ENCODE measurements around the gene CEP55. TPM values are rescaled to one million over a fixed set of nuclear protein-coding genes. Genes with fewer than 3 reads are reported as not detected.

The CEP55 gene
- total and polyA plus RNA-seq, 2 donors (not counting 1 experiment from before 2014, with no cell fraction given) = 16.1 to 19.0 TPM

- Histone ChIP-seq H3K27me3 (ENCODE audit: control insufficient read depth, insufficient read depth, low read length) (no peaks in the 10 kb centered on the region), H3K27ac (ENCODE audit: insufficient read depth, low read length) (no peak overlapping the region), H3K79me2 (ENCODE audit: control insufficient read depth, insufficient read depth, low read length) (peaks cover 25% of the 10 kb centered on the region), H3K9me3 (ENCODE audit: control insufficient read depth, insufficient read depth, low read depth, low read length) (no peaks in the 10 kb centered on the region), H3K36me3 (ENCODE audit: control insufficient read depth, insufficient read depth, low read length) (no peaks in the 10 kb centered on the region), H3K4me3 (replicated peaks in 1 of 4; ENCODE audit: control extremely low read depth in 1 of 4, insufficient read depth in 1 of 4, low read depth in 3 of 4, low read length in 4 of 4) (no peak overlapping the region), H3K4me1 (ENCODE audit: control insufficient read depth, extremely low read depth, insufficient read depth, low read length) (peaks cover 2% of the 10 kb centered on the region), H3K4me2 (ENCODE audit: extremely low read depth, insufficient read depth, low read length) (no peak overlapping the region), H3K9ac (ENCODE audit: insufficient read depth, low read length) (no peak overlapping the region), H2AFZ (ENCODE audit: low read length) (no peak overlapping the region), H4K20me1 (ENCODE audit: control insufficient read depth, extremely low read depth, insufficient read depth, low read length) (no peaks in the 10 kb centered on the region)
- DNase-seq (ENCODE audit: low read depth in 2 of 2) = no peak
- TF ChIP-seq EZH2 (IDR thresholded peaks at IDR 0.05; ENCODE audit: low read length, missing control alignments) (no peak), CTCF (conservative IDR thresholded peaks at IDR 0.05 in 1 of 2, IDR thresholded peaks at IDR 0.05 in 1 of 2; ENCODE audit: low read depth in 1 of 2, low read length in 2 of 2) (no peak)
Observed at GRCh38 chr10:93494494-93494893, 1.9 kb upstream of the CEP55 start.

GRCh38 chr10:93495654-93496321 is 624 bp upstream of the CEP55 start:
- peak overlapping the region; percentile 84 to 94 (median 90) for H3K4me3 ChIP-seq (replicated peaks in 1 of 4; ENCODE audit: control extremely low read depth in 1 of 4, insufficient read depth in 1 of 4, low read depth in 3 of 4, low read length in 4 of 4)

GRCh38 chr10:93498166-93498565 is 1.8 kb downstream of the CEP55 start:
- TF ChIP-seq EZH2 (IDR thresholded peaks at IDR 0.05; ENCODE audit: low read length, missing control alignments) (no peak), CTCF (conservative IDR thresholded peaks at IDR 0.05 in 1 of 2, IDR thresholded peaks at IDR 0.05 in 1 of 2; ENCODE audit: low read depth in 1 of 2, low read length in 2 of 2) (no peak)
- Histone ChIP-seq H3K79me2 (ENCODE audit: control insufficient read depth, insufficient read depth, low read length) (peaks cover 39% of the 10 kb centered on the region), H3K4me2 (ENCODE audit: extremely low read depth, insufficient read depth, low read length) (peak overlapping the region; percentile 54)

More at GRCh38 chr10:93495654-93496321, 624 bp upstream of the CEP55 start:
- TF ChIP-seq EZH2 (IDR thresholded peaks at IDR 0.05; ENCODE audit: low read length, missing control alignments) (no peak), CTCF (conservative IDR thresholded peaks at IDR 0.05 in 1 of 2, IDR thresholded peaks at IDR 0.05 in 1 of 2; ENCODE audit: low read depth in 1 of 2, low read length in 2 of 2) (no peak)
- no peaks in the 10 kb centered on the region for H4K20me1 ChIP-seq (ENCODE audit: control insufficient read depth, extremely low read depth, insufficient read depth, low read length)
- H3K79me2 ChIP-seq (ENCODE audit: control insufficient read depth, insufficient read depth, low read length) = peaks cover 36% of the 10 kb centered on the region
- H3K4me1 ChIP-seq (ENCODE audit: control insufficient read depth, extremely low read depth, insufficient read depth, low read length) = peaks cover 2% of the 10 kb centered on the region
- peak overlapping the region; percentile 98 for H2AFZ ChIP-seq (ENCODE audit: low read length)
- no peaks in the 10 kb centered on the region for H3K36me3 ChIP-seq (ENCODE audit: control insufficient read depth, insufficient read depth, low read length)
- H3K4me2 ChIP-seq (ENCODE audit: extremely low read depth, insufficient read depth, low read length) = peak overlapping the region; percentile 93
- peak overlapping the region; percentile 79 for H3K27ac ChIP-seq (ENCODE audit: insufficient read depth, low read length)
- H3K9me3 ChIP-seq (ENCODE audit: control insufficient read depth, insufficient read depth, low read depth, low read length) = no peaks in the 10 kb centered on the region
- H3K9ac ChIP-seq (ENCODE audit: insufficient read depth, low read length) = peak overlapping the region; percentile 67
- H3K27me3 ChIP-seq (ENCODE audit: control insufficient read depth, insufficient read depth, low read length) = no peaks in the 10 kb centered on the region
- DNase-seq (ENCODE audit: low read depth in 2 of 2) = peak in 1 of 2 donors; percentile 48

More at GRCh38 chr10:93498166-93498565, 1.8 kb downstream of the CEP55 start:
- H3K4me3 ChIP-seq (replicated peaks in 1 of 4; ENCODE audit: control extremely low read depth in 1 of 4, insufficient read depth in 1 of 4, low read depth in 3 of 4, low read length in 4 of 4) = peak overlapping the region in 3 of 4 experiments; percentile 12 to 33 (median 16)
- peaks cover 2% of the 10 kb centered on the region for H3K4me1 ChIP-seq (ENCODE audit: control insufficient read depth, extremely low read depth, insufficient read depth, low read length)
- H3K27me3 ChIP-seq (ENCODE audit: control insufficient read depth, insufficient read depth, low read length) = no peaks in the 10 kb centered on the region
- H3K27ac ChIP-seq (ENCODE audit: insufficient read depth, low read length) = no peak overlapping the region
- no peaks in the 10 kb centered on the region for H4K20me1 ChIP-seq (ENCODE audit: control insufficient read depth, extremely low read depth, insufficient read depth, low read length)
- no peaks in the 10 kb centered on the region for H3K36me3 ChIP-seq (ENCODE audit: control insufficient read depth, insufficient read depth, low read length)
- no peaks in the 10 kb centered on the region for H3K9me3 ChIP-seq (ENCODE audit: control insufficient read depth, insufficient read depth, low read depth, low read length)
- H3K9ac ChIP-seq (ENCODE audit: insufficient read depth, low read length) = no peak overlapping the region
- DNase-seq (ENCODE audit: low read depth in 2 of 2) = no peak
- H2AFZ ChIP-seq (ENCODE audit: low read length) = peak overlapping the region; percentile 40
